GM12801 (cell line): ENCODE measurements around the gene FGF7.

Experiments used
- CTCF ChIP-seq: IDR thresholded peaks from one replicate; pipeline ENCODE4 v1.5.1; 2011; ENCODE audit warnings: control low read depth; ENCODE audit not compliant: insufficient read length; ENCODE audit errors: extremely low read depth

The FGF7 gene

GRCh38 chr15:49423021-49423420, at the start of gene FGF7:
FGF7 (plus strand) TSS chr15:49423242; CDS start chr15:49424298, 1,056 bp downstream.
- TF ChIP-seq CTCF = no peak

GRCh38 chr15:49379996-49380395, 43.0 kb upstream of the FGF7 start:
- no peak for TF ChIP-seq CTCF

- no peak for TF ChIP-seq CTCF
Measured at GRCh38 chr15:49380912-49381311, 42.1 kb upstream of the FGF7 start.

- TF ChIP-seq CTCF = no peak
Measured at GRCh38 chr15:49382394-49382793, 40.6 kb upstream of the FGF7 start.

- TF ChIP-seq CTCF = no peak
Measured at GRCh38 chr15:49383266-49383665, 39.8 kb upstream of the FGF7 start.

GRCh38 chr15:49387471-49387870, 35.6 kb upstream of the FGF7 start:
- TF ChIP-seq CTCF = no peak

GRCh38 chr15:49406352-49407118, 16.5 kb upstream of the FGF7 start:
- no peak for TF ChIP-seq CTCF

GRCh38 chr15:49410641-49411040, 12.4 kb upstream of the FGF7 start:
- TF ChIP-seq CTCF = no peak
